HUDEP-2 (cell line): ENCODE results near the gene ACER2.
A peak's percentile ranks its signal among the peaks of the same experiment; 100 is the strongest.
"Not testable (repeated sequence)": the region's sequence is repeated elsewhere in the genome, so short reads cannot be mapped to it uniquely, and the experiment has no call there.

Experiments used
- DNase-seq, 76 experiments: peaks; one replicate each; lab custom pipeline; 2025; ENCODE audit not compliant: unreplicated experiment in 76 of 76; lab: John Stamatoyannopoulos, UW

Gene ACER2

GRCh38 chr9:19408693-19409400 lies at the start of gene ACER2:
Gene ACER2, plus strand, starts transcription at chr9:19409009. Its CDS starts 76 bp downstream, at chr9:19409085.
- DNase-seq, result peak in 74 of 76 experiments; percentile 25 to 97 (median 89)

GRCh38 chr9:19369107-19369506 lies 39.7 kb upstream of the ACER2 start:
- DNase-seq, result no peak

GRCh38 chr9:19371942-19372341 lies 36.9 kb upstream of the ACER2 start:
- DNase-seq, result peak in 3 of 76 experiments; percentile 8 to 11 (median 11)

- DNase-seq, result no peak
Observed at GRCh38 chr9:19372567-19372966, 36.2 kb upstream of the ACER2 start.

- DNase-seq, result no peak
Observed at GRCh38 chr9:19373527-19373926, 35.3 kb upstream of the ACER2 start.

- no peak for DNase-seq
Observed at GRCh38 chr9:19375538-19375937, 33.3 kb upstream of the ACER2 start.

- no peak for DNase-seq
Observed at GRCh38 chr9:19376931-19377330, 31.9 kb upstream of the ACER2 start.

- no peak for DNase-seq
Observed at GRCh38 chr9:19378164-19378563, 30.6 kb upstream of the ACER2 start.

GRCh38 chr9:19378647-19379046 lies 30.2 kb upstream of the ACER2 start:
- peak in 3 of 76 experiments; percentile 10 to 29 (median 21) for DNase-seq

GRCh38 chr9:19379283-19379682 lies 29.5 kb upstream of the ACER2 start:
- DNase-seq, result no peak

DNA sequence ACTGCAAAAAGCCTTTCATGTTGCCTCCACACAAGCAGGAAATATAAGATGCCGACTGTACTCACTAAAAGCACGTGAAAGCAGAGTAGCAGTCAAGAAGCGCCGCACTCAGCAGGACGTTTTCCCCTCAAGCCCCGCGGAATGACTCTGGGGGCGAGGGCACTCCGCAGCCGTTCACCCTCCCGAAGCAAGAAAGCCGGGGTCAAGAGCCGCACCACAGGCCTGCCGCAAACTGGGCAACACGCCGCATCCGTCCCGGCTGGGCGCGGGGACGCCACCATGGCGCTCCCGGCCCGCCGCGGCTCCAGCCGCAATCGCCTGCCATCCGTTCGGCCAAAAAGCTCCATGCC lies 29.1 kb upstream of the ACER2 start:
- peak in 4 of 76 experiments; percentile 49 to 82 (median 55) for DNase-seq

DNA sequence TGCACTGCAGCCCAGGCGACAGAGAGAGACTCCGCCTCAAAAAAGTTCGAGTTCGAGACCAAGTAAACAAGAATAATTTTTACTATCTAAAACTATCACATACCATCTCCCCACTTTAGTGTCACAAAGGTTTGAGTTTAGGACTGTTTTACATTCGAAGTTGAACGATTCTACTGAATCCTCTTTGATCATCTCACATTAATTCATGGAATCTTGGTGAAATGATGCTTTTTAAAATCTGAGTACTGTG lies 28.1 kb upstream of the ACER2 start:
- peak in 4 of 76 experiments; percentile 13 to 40 (median 28) for DNase-seq

- DNase-seq, result no peak
Observed at GRCh38 chr9:19381656-19382055, 27.2 kb upstream of the ACER2 start.

DNA sequence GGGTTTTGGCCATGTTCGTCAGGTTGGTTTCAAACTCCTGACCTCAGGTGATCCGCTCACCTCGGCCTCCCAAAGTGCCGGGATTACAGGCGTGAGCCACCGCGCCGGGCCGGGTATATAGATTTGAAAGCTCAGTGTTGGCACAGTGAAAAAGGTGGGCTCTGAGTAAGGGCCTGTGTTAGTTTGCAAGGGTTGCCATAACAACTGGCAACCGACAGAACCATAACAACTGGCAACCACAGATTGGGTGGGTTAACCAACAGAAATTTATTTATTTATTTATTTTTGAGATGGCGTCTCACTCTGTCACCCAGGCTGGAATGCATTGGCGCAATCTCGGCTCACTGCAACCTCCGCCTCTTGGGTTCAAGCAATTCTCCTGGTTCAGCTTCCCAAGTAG lies 23.6 kb upstream of the ACER2 start:
- not testable (repeated sequence) for DNase-seq

DNA sequence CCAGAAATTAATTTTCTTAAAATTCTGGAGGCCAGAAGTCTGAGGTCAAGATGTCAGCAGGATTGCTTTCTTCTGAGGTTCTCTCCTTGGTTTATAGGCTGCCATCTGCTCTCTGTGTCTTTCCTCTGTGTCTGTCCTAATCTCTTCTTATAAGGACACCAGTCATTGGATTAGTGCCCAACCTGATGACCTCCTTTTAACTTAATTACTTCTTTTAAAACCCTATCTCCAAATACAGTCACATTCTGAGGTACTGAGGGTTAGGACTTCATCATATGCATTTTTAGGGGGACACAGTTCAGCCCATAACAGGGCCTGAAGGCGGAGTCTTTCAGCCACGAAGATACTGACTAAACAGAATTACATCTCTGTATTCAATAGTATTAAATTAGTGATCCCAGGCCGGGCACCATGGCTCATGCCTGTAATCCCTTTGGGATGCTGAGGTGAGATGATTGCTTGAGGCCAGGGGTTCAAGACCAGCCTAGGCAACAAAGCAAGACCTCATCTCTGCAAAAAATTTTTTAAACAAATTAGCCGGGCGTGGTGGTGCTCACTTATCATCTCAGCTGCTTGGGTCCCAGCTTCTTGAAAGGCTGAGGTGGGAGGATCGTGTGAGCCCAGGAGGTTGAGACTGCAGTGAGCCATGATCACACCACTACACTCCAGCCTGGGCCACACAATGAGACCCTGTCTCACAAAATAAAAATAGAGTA lies 22.9 kb upstream of the ACER2 start:
- DNase-seq, result peak in 25 of 76 experiments; percentile 8 to 57 (median 28)

DNA sequence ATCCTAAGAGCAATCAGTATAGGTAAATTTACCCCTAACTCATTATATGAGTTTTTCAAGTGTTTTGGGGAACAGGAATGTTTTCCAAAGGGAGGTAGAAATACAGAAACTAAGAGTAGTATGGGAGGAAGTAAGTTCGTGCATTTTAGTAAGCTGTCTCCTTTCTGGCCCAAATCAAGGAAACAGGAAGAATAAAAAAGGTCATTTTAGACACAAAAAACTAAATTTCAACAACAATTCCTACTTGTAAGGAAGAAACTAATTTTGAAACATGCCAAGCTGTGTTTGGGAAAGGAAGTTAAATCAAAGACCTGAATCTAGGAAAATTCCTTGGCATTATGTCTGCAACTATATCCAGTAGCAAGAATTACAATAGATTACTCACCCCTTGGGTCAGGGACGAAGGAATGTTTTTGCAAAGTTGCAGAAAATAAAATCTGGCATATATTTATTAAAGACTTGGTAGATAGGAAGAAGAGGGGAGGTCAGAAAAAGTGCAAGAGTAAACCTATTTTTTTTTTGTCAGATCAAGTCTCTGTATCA lies 22.2 kb upstream of the ACER2 start:
- DNase-seq, result no peak

DNA sequence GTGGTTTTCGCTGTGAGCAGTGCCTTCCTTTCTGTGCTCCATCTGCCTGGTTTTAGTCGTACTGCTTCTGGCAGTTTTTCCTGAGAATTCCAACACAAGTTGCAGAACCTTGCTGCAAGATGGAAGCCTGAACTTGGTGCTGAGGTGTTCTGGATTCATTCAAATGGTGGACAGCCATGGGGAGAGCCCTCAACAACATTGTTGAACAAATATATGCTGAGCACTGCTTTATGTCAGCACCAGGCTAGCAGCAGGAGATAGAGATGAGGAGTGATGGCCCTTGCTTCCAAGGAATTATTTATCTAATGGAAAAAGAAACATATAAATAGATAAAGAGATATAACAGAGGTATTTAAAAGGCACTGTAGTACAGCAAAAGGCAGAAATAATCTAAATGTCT lies 21.5 kb upstream of the ACER2 start:
- DNase-seq, result no peak

DNA sequence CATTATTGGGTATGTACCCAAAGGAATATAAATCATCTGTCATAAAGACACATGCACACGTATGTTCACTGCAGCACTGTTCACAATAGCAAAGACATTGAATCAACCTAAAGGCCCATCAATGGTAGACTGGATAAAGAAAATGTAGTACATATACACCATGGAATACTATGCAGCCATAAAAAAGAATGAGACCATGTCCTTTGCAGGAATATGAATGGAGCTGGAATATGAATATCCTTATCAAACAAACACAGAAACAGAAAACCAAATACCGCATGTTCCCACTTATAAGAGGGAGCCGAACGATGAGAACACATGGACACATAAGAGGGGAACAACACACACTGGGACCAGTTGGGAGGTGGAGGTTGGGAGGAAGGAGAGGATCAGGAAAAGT lies 19.3 kb upstream of the ACER2 start:
- DNase-seq, result not testable (repeated sequence)

- no peak for DNase-seq
Observed at GRCh38 chr9:19397845-19398244, 11.0 kb upstream of the ACER2 start.

GRCh38 chr9:19403231-19403630 lies 5.6 kb upstream of the ACER2 start:
- DNase-seq, result peak in 20 of 76 experiments; percentile 2 to 58 (median 20)

GRCh38 chr9:19404283-19405075 lies 4.3 kb upstream of the ACER2 start:
- DNase-seq, result no peak
